ENCODE measurements around the gene CACNA1I. TPM values are rescaled to one million over a fixed set of nuclear protein-coding genes. Genes with fewer than 3 reads are reported as not detected.
A peak's percentile ranks its signal among the peaks of the same experiment; 100 is the strongest.

Gene CACNA1I
- polyA plus RNA-seq, 1 donor from 2014 or later = 0.04 TPM

DNA sequence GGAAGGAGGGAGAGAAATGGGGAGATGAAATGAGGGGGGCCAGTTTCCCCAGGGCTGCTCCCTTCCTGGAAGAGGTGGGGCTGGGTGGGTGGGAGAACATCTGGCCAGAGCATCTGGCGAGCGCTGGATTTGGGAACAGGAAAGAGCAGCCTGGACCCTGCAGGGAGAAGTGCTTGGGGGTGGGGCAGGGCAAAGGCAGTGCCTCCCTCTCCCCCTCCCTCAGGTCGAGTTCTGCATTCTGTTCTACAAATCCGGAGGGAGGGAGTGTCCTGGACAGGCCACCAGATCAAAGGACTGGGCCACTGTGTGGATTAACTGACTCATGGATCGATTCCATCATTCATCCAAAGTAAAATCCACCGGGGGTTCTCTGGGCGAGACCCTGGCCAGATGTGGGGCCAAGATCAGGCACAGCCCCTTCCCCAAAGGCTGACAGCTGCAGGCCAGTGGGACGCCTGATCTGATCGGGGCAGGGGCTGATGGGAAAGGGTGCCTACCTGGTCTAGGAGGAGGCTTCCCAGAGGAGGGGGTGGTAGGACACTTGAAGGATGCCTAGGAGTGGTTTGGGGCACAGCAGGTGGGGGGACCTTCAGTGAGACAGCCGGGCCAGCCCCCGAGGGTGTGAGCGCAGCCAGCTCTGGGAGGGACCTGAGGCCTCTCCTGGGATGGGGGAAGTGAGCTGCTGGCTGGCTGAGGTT, 57.5 kb downstream of the CACNA1I start:
- Mint-ChIP-seq H3K36me3 (no peaks in the 10 kb centered on the region), H3K27me3 (peaks cover 36% of the 10 kb centered on the region), H3K27ac (no peak overlapping the region), H3K4me1 (peaks cover 0 to 3% (median 2%) of the 10 kb centered on the region in 3 donors), H3K9me3 (no peaks in the 10 kb centered on the region), H3K4me3 (no peak overlapping the region)

DNA sequence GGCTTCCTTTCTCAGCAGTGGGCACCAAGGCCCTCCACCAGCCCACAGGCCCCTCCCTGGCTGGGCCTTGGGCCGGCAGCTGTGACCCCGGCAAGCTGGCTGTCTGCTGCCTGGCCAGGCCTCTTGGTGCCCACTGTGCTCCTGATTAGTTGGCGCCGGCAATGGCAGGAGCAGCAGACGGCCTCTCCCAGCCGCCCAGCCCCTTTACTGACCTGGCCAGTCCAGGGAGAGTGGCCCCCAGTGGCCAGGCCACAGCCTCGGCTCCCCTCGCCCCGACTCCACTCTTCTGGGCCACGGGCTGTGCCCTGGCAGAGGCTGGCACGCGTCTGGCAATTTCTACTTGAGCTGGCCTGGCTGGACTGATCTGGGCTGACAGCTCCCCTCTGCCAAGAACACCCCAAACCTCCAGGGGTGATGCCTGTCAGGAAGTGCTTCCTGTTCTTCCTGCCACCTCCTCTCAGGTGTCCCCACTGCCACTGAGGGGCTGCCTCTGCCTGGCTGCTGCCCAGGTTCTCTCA, 58.1 kb downstream of the CACNA1I start:
- no peak overlapping the region for H3K27ac Mint-ChIP-seq
- H3K4me1 Mint-ChIP-seq = peaks cover 0 to 3% (median 2%) of the 10 kb centered on the region in 3 donors
- peaks cover 36% of the 10 kb centered on the region for H3K27me3 Mint-ChIP-seq
- H3K36me3 Mint-ChIP-seq = no peaks in the 10 kb centered on the region
- no peaks in the 10 kb centered on the region for H3K9me3 Mint-ChIP-seq
- H3K4me3 Mint-ChIP-seq = no peak overlapping the region

DNA sequence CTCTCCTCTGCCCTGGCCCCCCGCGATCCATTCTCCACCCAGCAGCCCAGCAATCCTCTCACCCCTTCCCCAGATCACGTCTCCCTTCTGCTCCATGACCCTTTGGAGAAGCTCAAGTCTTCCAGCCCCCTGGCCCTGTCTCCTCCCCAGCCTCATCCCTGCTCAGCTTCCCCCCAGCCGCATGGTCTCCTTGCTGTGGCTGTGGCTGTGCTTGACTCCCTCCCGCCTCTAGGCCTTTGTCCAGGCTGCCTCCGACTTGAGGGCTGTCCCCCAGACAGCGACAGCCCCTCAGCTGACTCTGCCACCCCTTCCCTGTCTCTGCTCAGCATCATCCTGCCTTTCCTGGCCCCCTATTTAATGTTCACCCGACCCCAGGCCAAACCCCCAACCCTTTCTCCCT, 59.3 kb downstream of the CACNA1I start:
- peak overlapping the region in 1 of 3 donors; percentile 93 for H3K27ac Mint-ChIP-seq
- H3K36me3 Mint-ChIP-seq = no peaks in the 10 kb centered on the region
- H3K4me1 Mint-ChIP-seq = peaks cover 0 to 3% (median 2%) of the 10 kb centered on the region in 3 donors
- H3K27me3 Mint-ChIP-seq = peaks cover 36% of the 10 kb centered on the region
- no peaks in the 10 kb centered on the region for H3K9me3 Mint-ChIP-seq
- H3K4me3 Mint-ChIP-seq = no peak overlapping the region

- H3K36me3 Mint-ChIP-seq = no peaks in the 10 kb centered on the region
Measured at GRCh38 chr22:39630721-39631120, 60.2 kb downstream of the CACNA1I start.

GRCh38 chr22:39631381-39632286, 61.1 kb downstream of the CACNA1I start:
- no peak overlapping the region for H3K4me3 Mint-ChIP-seq
- peaks cover 0 to 3% (median 2%) of the 10 kb centered on the region in 3 donors for H3K4me1 Mint-ChIP-seq
- peak overlapping the region in 1 of 3 donors; percentile 71 for H3K27ac Mint-ChIP-seq
- no peaks in the 10 kb centered on the region for H3K36me3 Mint-ChIP-seq
- H3K27me3 Mint-ChIP-seq = peaks cover 25% of the 10 kb centered on the region
- no peaks in the 10 kb centered on the region for H3K9me3 Mint-ChIP-seq

More at GRCh38 chr22:39630721-39631120, 60.2 kb downstream of the CACNA1I start:
- no peaks in the 10 kb centered on the region for H3K9me3 Mint-ChIP-seq
- H3K4me3 Mint-ChIP-seq = no peak overlapping the region
- H3K27me3 Mint-ChIP-seq = peaks cover 31% of the 10 kb centered on the region
- peaks cover 0 to 3% (median 2%) of the 10 kb centered on the region in 3 donors for H3K4me1 Mint-ChIP-seq
- H3K27ac Mint-ChIP-seq = no peak overlapping the region

GRCh38 chr22:39634530-39635405, 64.2 kb downstream of the CACNA1I start:
- no peak overlapping the region for H3K27ac Mint-ChIP-seq
- no peak overlapping the region for H3K4me3 Mint-ChIP-seq
- no peaks in the 10 kb centered on the region for H3K36me3 Mint-ChIP-seq
- H3K4me1 Mint-ChIP-seq = peaks cover 0 to 3% (median 2%) of the 10 kb centered on the region in 3 donors
- peaks cover 10% of the 10 kb centered on the region for H3K27me3 Mint-ChIP-seq
- peaks cover 2 to 3% (median 3%) of the 10 kb centered on the region in 3 donors for H3K9me3 Mint-ChIP-seq

GRCh38 chr22:39635719-39636118, 65.2 kb downstream of the CACNA1I start:
- peaks cover 0 to 3% (median 2%) of the 10 kb centered on the region in 3 donors for H3K4me1 Mint-ChIP-seq
- no peak overlapping the region for H3K4me3 Mint-ChIP-seq
- H3K27ac Mint-ChIP-seq = no peak overlapping the region
- peaks cover 2% of the 10 kb centered on the region for H3K36me3 Mint-ChIP-seq
- peaks cover 9% of the 10 kb centered on the region for H3K27me3 Mint-ChIP-seq
- peaks cover 3 to 5% (median 4%) of the 10 kb centered on the region in 3 donors for H3K9me3 Mint-ChIP-seq

DNA sequence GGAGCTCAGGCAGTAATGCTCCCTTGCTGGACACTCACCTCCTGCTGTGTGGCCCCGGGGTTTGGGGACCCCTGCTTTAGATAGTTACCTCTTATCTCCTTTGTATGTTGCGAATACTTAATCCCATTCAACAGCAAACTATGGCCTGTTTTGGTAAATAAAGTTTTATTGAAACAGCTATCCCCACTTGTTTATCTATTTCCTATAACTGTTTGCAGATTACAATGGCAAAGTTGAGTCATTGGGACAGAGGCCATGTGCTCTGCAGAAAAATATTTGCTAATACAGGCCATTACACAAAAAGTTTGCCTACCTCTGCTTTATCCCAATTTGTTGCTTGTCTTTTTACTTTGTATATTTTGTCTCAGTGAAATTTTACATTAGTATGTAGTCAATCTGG, 68.4 kb downstream of the CACNA1I start:
- Mint-ChIP-seq H3K4me1 (no peaks in the 10 kb centered on the region), H3K9me3 (peaks cover 3 to 5% (median 4%) of the 10 kb centered on the region in 3 donors), H3K4me3 (no peak overlapping the region), H3K36me3 (peaks cover 2% of the 10 kb centered on the region), H3K27me3 (peaks cover 9% of the 10 kb centered on the region), H3K27ac (no peak overlapping the region)

DNA sequence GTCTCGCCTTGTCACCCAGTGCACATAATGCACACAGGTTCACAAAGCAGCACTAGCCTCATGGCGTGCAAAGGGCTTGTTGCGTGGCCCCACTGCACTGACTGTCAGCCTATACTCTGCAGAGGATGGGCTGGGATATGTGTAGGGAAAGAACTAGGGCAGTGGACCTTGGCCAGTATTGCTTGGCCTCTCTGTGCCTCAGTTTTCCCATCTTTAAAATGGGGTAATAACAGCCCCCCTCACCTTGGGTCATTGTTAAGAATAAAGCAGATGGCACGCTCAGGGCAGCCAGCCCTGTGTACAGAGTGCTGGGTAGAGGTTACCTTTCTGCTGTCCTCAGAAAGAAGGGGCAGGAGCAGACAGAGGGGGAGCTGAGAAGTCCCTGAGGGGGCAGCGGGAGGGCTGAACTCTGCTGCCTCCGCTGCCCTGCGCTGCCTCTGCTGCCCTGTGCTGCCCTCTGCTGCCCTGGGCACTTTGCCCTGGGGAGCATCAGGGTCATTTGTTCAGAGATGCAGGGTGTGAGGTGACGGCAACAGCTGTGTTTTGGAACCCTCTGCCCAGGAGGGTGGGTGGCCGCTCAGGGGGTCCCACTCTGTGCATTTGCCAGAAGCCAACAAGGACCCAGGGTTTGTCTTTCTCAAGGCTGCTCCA, 71.2 kb downstream of the CACNA1I start:
- H3K36me3 Mint-ChIP-seq = peaks cover 2% of the 10 kb centered on the region
- H3K27ac Mint-ChIP-seq = no peak overlapping the region

GRCh38 chr22:39643311-39644083, 72.9 kb downstream of the CACNA1I start:
- Mint-ChIP-seq H3K27me3 (peaks cover 12% of the 10 kb centered on the region), H3K36me3 (peaks cover 2% of the 10 kb centered on the region), H3K4me3 (no peak overlapping the region), H3K9me3 (peaks cover under 1 to 5% (median 4%) of the 10 kb centered on the region in 3 donors), H3K27ac (no peak overlapping the region), H3K4me1 (no peaks in the 10 kb centered on the region)

More for the DNA sequence above, 71.2 kb downstream of the CACNA1I start:
- Mint-ChIP-seq H3K4me1 (no peaks in the 10 kb centered on the region), H3K4me3 (no peak overlapping the region), H3K27me3 (peaks cover 12% of the 10 kb centered on the region), H3K9me3 (peaks cover 3 to 5% (median 4%) of the 10 kb centered on the region in 3 donors)

GRCh38 chr22:39645532-39645931, 75.0 kb downstream of the CACNA1I start:
- H3K9me3 Mint-ChIP-seq = no peaks in the 10 kb centered on the region

GRCh38 chr22:39646398-39647063, 76.0 kb downstream of the CACNA1I start:
- H3K27me3 Mint-ChIP-seq = peaks cover 7% of the 10 kb centered on the region
- H3K4me3 Mint-ChIP-seq = no peak overlapping the region
- no peaks in the 10 kb centered on the region for H3K36me3 Mint-ChIP-seq
- H3K4me1 Mint-ChIP-seq = no peaks in the 10 kb centered on the region
- no peaks in the 10 kb centered on the region for H3K9me3 Mint-ChIP-seq
- no peak overlapping the region for H3K27ac Mint-ChIP-seq

More at GRCh38 chr22:39645532-39645931, 75.0 kb downstream of the CACNA1I start:
- no peak overlapping the region for H3K27ac Mint-ChIP-seq
- peaks cover 7% of the 10 kb centered on the region for H3K27me3 Mint-ChIP-seq
- H3K36me3 Mint-ChIP-seq = no peaks in the 10 kb centered on the region
- no peaks in the 10 kb centered on the region for H3K4me1 Mint-ChIP-seq
- no peak overlapping the region for H3K4me3 Mint-ChIP-seq
